AG09309 (cell line): ENCODE results near the gene TBC1D8B.

Experiments used
- DNase-seq: peaks from one replicate; pipeline ENCODE4 v3.0.0-alpha.2; 2010; ENCODE audit warnings: low read depth
- H3K4me3 ChIP-seq: 2 replicates; pipeline ENCODE4 v1.5.1; 2011; ENCODE audit warnings: mild to moderate bottlenecking, low read depth, low read length, moderate library complexity; ENCODE audit not compliant: control insufficient read depth
- TF ChIP-seq, protein P1 (sequence below): IDR thresholded peaks from 2 replicates; pipeline ENCODE4 v1.5.1; 2011; ENCODE audit warnings: mild to moderate bottlenecking, low read depth, low read length, inconsistent platforms; ENCODE audit not compliant: insufficient read depth, control insufficient read depth; ENCODE audit errors: missing control alignments

Gene TBC1D8B

GRCh38 chrX:106898462-106898861 lies 96.0 kb downstream of the TBC1D8B start:
- DNase-seq = no peak
- no peak overlapping the region for H3K4me3 ChIP-seq
- TF ChIP-seq, protein P1, sequence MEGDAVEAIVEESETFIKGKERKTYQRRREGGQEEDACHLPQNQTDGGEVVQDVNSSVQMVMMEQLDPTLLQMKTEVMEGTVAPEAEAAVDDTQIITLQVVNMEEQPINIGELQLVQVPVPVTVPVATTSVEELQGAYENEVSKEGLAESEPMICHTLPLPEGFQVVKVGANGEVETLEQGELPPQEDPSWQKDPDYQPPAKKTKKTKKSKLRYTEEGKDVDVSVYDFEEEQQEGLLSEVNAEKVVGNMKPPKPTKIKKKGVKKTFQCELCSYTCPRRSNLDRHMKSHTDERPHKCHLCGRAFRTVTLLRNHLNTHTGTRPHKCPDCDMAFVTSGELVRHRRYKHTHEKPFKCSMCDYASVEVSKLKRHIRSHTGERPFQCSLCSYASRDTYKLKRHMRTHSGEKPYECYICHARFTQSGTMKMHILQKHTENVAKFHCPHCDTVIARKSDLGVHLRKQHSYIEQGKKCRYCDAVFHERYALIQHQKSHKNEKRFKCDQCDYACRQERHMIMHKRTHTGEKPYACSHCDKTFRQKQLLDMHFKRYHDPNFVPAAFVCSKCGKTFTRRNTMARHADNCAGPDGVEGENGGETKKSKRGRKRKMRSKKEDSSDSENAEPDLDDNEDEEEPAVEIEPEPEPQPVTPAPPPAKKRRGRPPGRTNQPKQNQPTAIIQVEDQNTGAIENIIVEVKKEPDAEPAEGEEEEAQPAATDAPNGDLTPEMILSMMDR = peak; percentile 29

GRCh38 chrX:106899276-106899675 lies 96.8 kb downstream of the TBC1D8B start:
- DNase-seq = no peak
- TF ChIP-seq, protein P1 = no peak
- no peak overlapping the region for H3K4me3 ChIP-seq

DNA sequence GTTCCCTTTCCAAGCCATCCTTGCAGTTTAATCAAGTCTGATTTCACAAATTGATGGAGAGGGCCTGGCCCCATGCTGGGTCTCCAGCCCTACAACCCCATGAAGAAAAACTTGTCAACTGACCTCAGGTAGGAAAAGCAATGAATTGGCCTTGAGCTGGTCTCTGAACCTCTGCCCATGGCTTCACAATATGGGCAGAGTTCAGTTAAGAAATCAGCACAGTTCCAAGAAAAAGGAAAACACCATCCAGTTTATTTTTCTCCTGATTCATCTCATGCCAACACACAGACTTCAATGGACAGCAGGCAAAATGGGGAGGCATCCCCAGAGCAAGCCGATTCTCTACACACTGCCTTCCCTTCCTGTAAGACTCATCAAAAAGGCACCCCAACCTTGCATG lies 97.4 kb downstream of the TBC1D8B start:
- TF ChIP-seq, protein P1 = no peak

GRCh38 chrX:106901341-106901740 lies 98.9 kb downstream of the TBC1D8B start:
- TF ChIP-seq, protein P1 = no peak
- no peak overlapping the region for H3K4me3 ChIP-seq

More for the DNA sequence above, 97.4 kb downstream of the TBC1D8B start:
- DNase-seq = no peak
- no peak overlapping the region for H3K4me3 ChIP-seq

GRCh38 chrX:106901781-106902219 lies 99.3 kb downstream of the TBC1D8B start:
- no peak overlapping the region for H3K4me3 ChIP-seq
- TF ChIP-seq, protein P1 = no peak
- DNase-seq = no peak

More at GRCh38 chrX:106901341-106901740, 98.9 kb downstream of the TBC1D8B start:
- no peak for DNase-seq

- no peak overlapping the region for H3K4me3 ChIP-seq
- no peak for DNase-seq
- TF ChIP-seq, protein P1 = no peak
These were observed 100.2 kb downstream of the TBC1D8B start for GRCh38 chrX:106902684-106903083.
